ENCODE measurements around the gene LTBP1.

LTBP1 gene

GRCh38 chr2:33240178-33240577 lies 293.4 kb downstream of the LTBP1 start:
- no peak overlapping the region for H3K27ac ChIP-seq (replicated peaks)
- peaks cover 2% of the 10 kb centered on the region for H3K27me3 ChIP-seq (ENCODE audit: insufficient read depth, poor library complexity, severe bottlenecking)
- H3K4me3 ChIP-seq (replicated peaks; ENCODE audit: insufficient read depth, low read length), result no peak overlapping the region
- no peak for DNase-seq (ENCODE audit: low read depth in 1 of 2, low spot score in 1 of 2)
- TF ChIP-seq GABPA (IDR thresholded peaks at IDR 0.05; ENCODE audit: low read depth) (no peak), SPI1 (IDR thresholded peaks at IDR 0.05; ENCODE audit: borderline replicate concordance, low read depth) (no peak), POLR2AphosphoS5 (IDR thresholded peaks at IDR 0.05; ENCODE audit: low read depth) (no peak), REST (IDR thresholded peaks at IDR 0.05; ENCODE audit: insufficient replicate concordance, low read depth) (no peak)

- H3K27me3 ChIP-seq (ENCODE audit: insufficient read depth, poor library complexity, severe bottlenecking), result peaks cover 2% of the 10 kb centered on the region
- no peak for TF ChIP-seq POLR2AphosphoS5 (IDR thresholded peaks at IDR 0.05; ENCODE audit: low read depth)
- no peak for TF ChIP-seq CTCF (IDR thresholded peaks at IDR 0.05; ENCODE audit: insufficient read depth, low read length)
- TF ChIP-seq REST (IDR thresholded peaks at IDR 0.05; ENCODE audit: insufficient replicate concordance, low read depth), result no peak
- TF ChIP-seq SPI1 (IDR thresholded peaks at IDR 0.05; ENCODE audit: borderline replicate concordance, low read depth), result peak; percentile 62; the same call in 1 of the 2 replicates
- no peak for TF ChIP-seq GABPA (IDR thresholded peaks at IDR 0.05; ENCODE audit: low read depth)
- no peak overlapping the region for H3K27ac ChIP-seq (replicated peaks)
- H3K4me3 ChIP-seq (replicated peaks; ENCODE audit: insufficient read depth, low read length), result no peak overlapping the region
- DNase-seq (ENCODE audit: low read depth in 1 of 2, low spot score in 1 of 2), result no peak
Measured at GRCh38 chr2:33241072-33241471, 294.3 kb downstream of the LTBP1 start.

- no peak overlapping the region for H3K27ac ChIP-seq (replicated peaks)
- peaks cover 2% of the 10 kb centered on the region for H3K27me3 ChIP-seq (ENCODE audit: insufficient read depth, poor library complexity, severe bottlenecking)
- H3K4me3 ChIP-seq (replicated peaks; ENCODE audit: insufficient read depth, low read length), result no peak overlapping the region
- TF ChIP-seq REST (IDR thresholded peaks at IDR 0.05; ENCODE audit: insufficient replicate concordance, low read depth) (no peak), POLR2AphosphoS5 (IDR thresholded peaks at IDR 0.05; ENCODE audit: low read depth) (no peak), SPI1 (IDR thresholded peaks at IDR 0.05; ENCODE audit: borderline replicate concordance, low read depth) (no peak), CTCF (IDR thresholded peaks at IDR 0.05; ENCODE audit: insufficient read depth, low read length) (no peak), GABPA (IDR thresholded peaks at IDR 0.05; ENCODE audit: low read depth) (no peak)
- DNase-seq (ENCODE audit: low read depth in 1 of 2, low spot score in 1 of 2), result no peak
Measured at GRCh38 chr2:33241581-33241980, 294.8 kb downstream of the LTBP1 start.

All from HL-60 (cell line).